Ramos (cell line): ENCODE results near the gene TSR3.

ENCODE experiments used
- in situ Hi-C: fragments of 300-500 bp; cut with MboI; formaldehyde crosslinking; loops from one replicate; pipeline ENCODE4 v1.14.3; 2022; ENCODE audit warnings: low sequenced_read_pairs; ENCODE audit not compliant: unreplicated experiment

Gene TSR3

GRCh38 chr16:1341495-1342420 lies 9.9 kb downstream of the TSR3 start:
- in situ Hi-C loops: no loop called here

- in situ Hi-C loops: no loop called here
Observed at GRCh38 chr16:1340730-1341494, 10.8 kb downstream of the TSR3 start.

- in situ Hi-C loops: no loop called here
Observed at GRCh38 chr16:1338855-1339675, 12.6 kb downstream of the TSR3 start.

- in situ Hi-C loops: no loop called here
Observed at GRCh38 chr16:1338119-1338730, 13.5 kb downstream of the TSR3 start.

GRCh38 chr16:1337486-1337885 lies 14.2 kb downstream of the TSR3 start:
- in situ Hi-C loops: no loop called here

- in situ Hi-C loops: no loop called here
Observed at GRCh38 chr16:1336619-1337018, 15.1 kb downstream of the TSR3 start.

- in situ Hi-C loops: no loop called here
Observed at GRCh38 chr16:1335996-1336395, 15.7 kb downstream of the TSR3 start.

GRCh38 chr16:1335211-1335971 lies 16.3 kb downstream of the TSR3 start:
- in situ Hi-C loops: no loop called here

- in situ Hi-C loops: no loop called here
Observed at GRCh38 chr16:1334739-1335138, 16.9 kb downstream of the TSR3 start.

GRCh38 chr16:1333854-1334700 lies 17.6 kb downstream of the TSR3 start:
- in situ Hi-C loops: no loop called here

- in situ Hi-C loops: no loop called here
Observed at GRCh38 chr16:1333149-1333812, 18.4 kb downstream of the TSR3 start, which contains the start of gene BAIAP3. TSS of gene BAIAP3 (plus strand) at chr16:1333645. CDS start at chr16:1338550, 4,905 bp downstream.

GRCh38 chr16:1332618-1333148 lies 19.0 kb downstream of the TSR3 start:
- in situ Hi-C loops: no loop called here

GRCh38 chr16:1331712-1332617 lies 19.7 kb downstream of the TSR3 start:
- in situ Hi-C loops: no loop called here

GRCh38 chr16:1330931-1331711 lies 20.6 kb downstream of the TSR3 start:
- in situ Hi-C loops: no loop called here

GRCh38 chr16:1330260-1330914 lies 21.3 kb downstream of the TSR3 start:
- in situ Hi-C loops: no loop called here
